Tibial nerve (tissue), 4 donors: ENCODE results near the gene C1QC. TPM values are rescaled to one million over a fixed set of nuclear protein-coding genes. Genes with fewer than 3 reads are reported as not detected.
A peak's percentile ranks its signal among the peaks of the same experiment; 100 is the strongest.

Experiments used
- DNase-seq, 2 donors: peaks; one replicate each; pipeline ENCODE4 v3.0.0-alpha.2; 2019; ENCODE audit warnings: low spot score in 2 of 2
- H3K27ac ChIP-seq, 4 donors: fragments of 200-600 bp; sonication (generic) in 3 of 4; one replicate each; pipeline ENCODE4 v1.5.1; 2017 to 2019; ENCODE audit warnings: mild to moderate bottlenecking in 1 of 4
- H3K27me3 ChIP-seq, 2 donors: fragments of 200-600 bp; sonication (generic) in 1 of 2; one replicate each; pipeline versions ENCODE4 v1.5.1 to v1.6.0; 2017 to 2019
- H3K36me3 ChIP-seq, 3 donors: fragments of 200-600 bp; sonication (generic); one replicate each; pipeline ENCODE4 v1.5.1; 2018 to 2019
- H3K4me1 ChIP-seq, 4 donors: fragments of 200-600 bp; sonication (generic) in 3 of 4; one replicate each; pipeline ENCODE4 v1.5.1; 2017 to 2019
- H3K4me3 ChIP-seq, 4 donors: fragments of 200-600 bp; sonication (generic) in 3 of 4; one replicate each; pipeline ENCODE4 v1.5.1; 2017 to 2019; ENCODE audit warnings: mild to moderate bottlenecking in 1 of 4, moderate library complexity in 1 of 4
- H3K9me3 ChIP-seq, 4 donors: fragments of 200-600 bp; sonication (generic) in 3 of 4; one replicate each; pipeline ENCODE4 v1.5.1; 2017 to 2019
- EP300 ChIP-seq, 2 donors: sonication (generic); formaldehyde crosslinking; IDR thresholded peaks; one replicate each; pipeline ENCODE4 v1.6.1; 2017; ENCODE audit warnings: antibody characterized with exemption in 2 of 2, mild to moderate bottlenecking in 1 of 2
- POLR2A ChIP-seq, 2 donors: fragments of 450-650 bp; IDR thresholded peaks; one replicate each; pipeline ENCODE4 v1.6.1; 2017; ENCODE audit warnings: antibody characterized with exemption in 2 of 2, mild to moderate bottlenecking in 2 of 2, moderate library complexity in 2 of 2
- WGBS, 2 donors: methylation state at CpG; one replicate each; pipeline ENCODE4 v1.1.5; 2018; 5-methylcytosine and 5-hydroxymethylcytosine counted together
- total RNA-seq, 4 donors: library from RNA; depleted of rRNA; stranded (reverse); fragments of >200 nt; gene quantifications; one replicate each; pipeline ENCODE4 v1.1.0, GENCODE V29; 2016
- TF ChIP-seq, protein P1 (sequence below), 5 experiments: fragments of 200-600 bp in 3 of 5; fragments of 450-650 bp in 2 of 5; sonication (generic) in 3 of 5; IDR thresholded peaks; one replicate each; pipeline ENCODE4 v1.5.1; 2016 to 2019; ENCODE audit warnings: antibody characterized with exemption in 5 of 5, mild to moderate bottlenecking in 3 of 5, moderate library complexity in 2 of 5

Gene C1QC
- total RNA-seq, 4 donors from 2014 or later = 130 to 315 (median 188) TPM

DNA sequence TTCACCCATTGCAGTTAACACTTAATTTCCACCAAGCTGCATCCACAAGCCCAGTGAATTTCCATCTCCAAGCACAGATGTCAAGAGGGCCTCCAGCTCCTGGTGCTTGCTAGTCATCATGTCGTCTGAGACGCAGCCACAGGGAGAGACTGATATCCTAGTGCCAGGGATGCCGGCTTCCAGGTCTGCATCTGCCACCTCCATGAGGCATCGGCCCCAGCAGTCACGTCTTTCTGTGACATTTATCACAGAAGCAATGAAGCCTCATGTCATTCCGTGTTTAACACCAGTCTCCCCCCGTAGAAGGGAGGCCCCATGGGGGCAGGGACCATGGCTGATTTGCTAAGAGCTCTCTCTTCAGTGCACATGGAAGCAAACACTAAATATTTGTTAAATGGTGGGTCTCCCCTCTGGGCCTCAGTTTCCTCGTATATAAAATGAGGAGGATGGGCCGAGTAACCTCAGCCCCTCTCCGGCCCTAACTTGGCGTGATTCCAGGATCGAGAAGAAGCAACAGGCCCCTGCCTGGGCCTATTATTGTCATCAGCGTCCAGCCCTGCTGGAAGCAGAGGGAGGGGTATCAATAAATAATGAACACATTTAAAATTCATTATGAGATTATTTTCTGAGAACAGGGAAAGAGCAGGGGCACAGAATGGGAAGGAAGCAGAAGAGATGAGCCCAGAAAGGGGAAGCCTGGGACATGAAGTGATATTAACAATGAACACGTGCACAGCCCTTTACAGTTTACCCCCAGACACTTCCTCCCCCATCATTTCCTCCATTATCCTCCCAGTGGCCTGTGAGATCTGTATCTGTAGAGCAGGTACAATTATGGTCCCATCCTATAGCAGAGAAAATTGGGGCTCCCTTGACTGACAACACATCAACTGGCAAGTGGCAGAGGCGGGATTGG, 8.8 kb downstream of the C1QC start:
- H3K36me3 ChIP-seq = no peaks in the 10 kb centered on the region
- no peaks in the 10 kb centered on the region for H3K4me1 ChIP-seq
- H3K9me3 ChIP-seq = no peaks in the 10 kb centered on the region
- peaks cover 0 to 6% of the 10 kb centered on the region in 2 donors for H3K27me3 ChIP-seq
- no peak for TF ChIP-seq EP300 (IDR thresholded peaks at IDR 0.05)
- TF ChIP-seq POLR2A (IDR thresholded peaks at IDR 0.05) = no peak
- TF ChIP-seq, protein P1, sequence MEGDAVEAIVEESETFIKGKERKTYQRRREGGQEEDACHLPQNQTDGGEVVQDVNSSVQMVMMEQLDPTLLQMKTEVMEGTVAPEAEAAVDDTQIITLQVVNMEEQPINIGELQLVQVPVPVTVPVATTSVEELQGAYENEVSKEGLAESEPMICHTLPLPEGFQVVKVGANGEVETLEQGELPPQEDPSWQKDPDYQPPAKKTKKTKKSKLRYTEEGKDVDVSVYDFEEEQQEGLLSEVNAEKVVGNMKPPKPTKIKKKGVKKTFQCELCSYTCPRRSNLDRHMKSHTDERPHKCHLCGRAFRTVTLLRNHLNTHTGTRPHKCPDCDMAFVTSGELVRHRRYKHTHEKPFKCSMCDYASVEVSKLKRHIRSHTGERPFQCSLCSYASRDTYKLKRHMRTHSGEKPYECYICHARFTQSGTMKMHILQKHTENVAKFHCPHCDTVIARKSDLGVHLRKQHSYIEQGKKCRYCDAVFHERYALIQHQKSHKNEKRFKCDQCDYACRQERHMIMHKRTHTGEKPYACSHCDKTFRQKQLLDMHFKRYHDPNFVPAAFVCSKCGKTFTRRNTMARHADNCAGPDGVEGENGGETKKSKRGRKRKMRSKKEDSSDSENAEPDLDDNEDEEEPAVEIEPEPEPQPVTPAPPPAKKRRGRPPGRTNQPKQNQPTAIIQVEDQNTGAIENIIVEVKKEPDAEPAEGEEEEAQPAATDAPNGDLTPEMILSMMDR (IDR thresholded peaks at IDR 0.05) = no peak
- no peak overlapping the region for H3K27ac ChIP-seq
- DNase-seq = no peak
- WGBS, 2 donors = 48 to 51% methylated on average over 15 of the region's 15 CpGs
- no peak overlapping the region for H3K4me3 ChIP-seq

DNA sequence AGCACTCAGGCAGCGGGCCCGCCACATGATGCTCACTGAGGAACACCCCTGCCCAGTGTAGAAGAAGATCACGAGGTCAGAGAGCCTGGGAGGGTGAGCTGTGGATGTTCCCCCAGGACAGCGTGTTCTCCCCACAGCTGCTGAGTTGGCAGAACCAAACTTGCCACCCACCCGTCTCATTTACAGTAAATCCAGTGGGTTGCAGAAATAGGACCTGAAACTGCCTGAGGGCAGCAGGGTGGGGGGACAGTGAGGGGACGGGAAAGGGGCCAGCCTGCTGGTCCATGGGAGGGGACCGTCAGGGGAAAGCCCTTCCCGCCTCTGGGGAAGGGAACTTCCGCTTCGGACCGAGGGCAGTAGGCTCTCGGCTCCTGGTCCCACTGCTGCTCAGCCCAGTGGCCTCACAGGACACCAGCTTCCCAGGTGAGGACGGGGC, 9.5 kb downstream of the C1QC start, which contains the start of gene C1QB:
TSS of gene C1QB (plus strand) at position 356 of the 436 bp plus-strand sequence. CDS start 6,227 bp downstream, outside the sequence.
- H3K27ac ChIP-seq = no peak within 1 kb of the TSS
- peaks cover 0 to 6% of the 10 kb centered on the region in 2 donors for H3K27me3 ChIP-seq
- TF ChIP-seq POLR2A (IDR thresholded peaks at IDR 0.05) = no peak
- TF ChIP-seq, protein P1 (IDR thresholded peaks at IDR 0.05) = no peak
- TF ChIP-seq EP300 (IDR thresholded peaks at IDR 0.05) = peak in 1 of 2 donors; percentile 76
- no peaks in the 10 kb centered on the region for H3K4me1 ChIP-seq
- peak within 1 kb of the TSS; percentile 4 to 48 (median 10) for H3K4me3 ChIP-seq
- H3K36me3 ChIP-seq = no peaks in the 10 kb centered on the region
- peak in 1 of 2 donors; percentile 61 for DNase-seq
- H3K9me3 ChIP-seq = no peaks in the 10 kb centered on the region
- 56 to 61% methylated on average over 11 to 13 of the region's 13 CpGs for WGBS, 2 donors

DNA sequence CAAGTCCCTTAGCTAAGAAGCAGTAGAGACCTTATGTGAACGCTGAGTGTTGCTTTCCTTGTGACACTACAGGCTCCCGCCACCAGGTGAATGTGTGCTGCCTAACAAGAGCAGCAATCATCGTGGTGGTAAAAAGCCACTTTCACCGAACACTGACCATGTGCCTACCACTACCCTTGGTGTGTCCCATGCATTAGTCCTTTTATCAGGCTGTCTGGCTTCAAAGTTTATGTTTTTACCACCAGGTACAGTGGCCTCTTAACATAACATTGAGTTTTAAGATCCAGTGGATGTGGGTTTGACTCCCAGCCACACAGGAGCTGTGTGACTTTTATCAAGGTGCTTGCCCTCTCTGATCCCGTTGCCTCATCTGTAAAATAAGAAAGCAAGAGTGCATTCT, 11.3 kb downstream of the C1QC start:
- H3K27ac ChIP-seq = no peak overlapping the region
- peak overlapping the region in 3 of 4 donors; percentile 3 to 48 (median 10) for H3K4me3 ChIP-seq
- 46 to 65% methylated on average over 5 of the region's 5 CpGs for WGBS, 2 donors

DNA sequence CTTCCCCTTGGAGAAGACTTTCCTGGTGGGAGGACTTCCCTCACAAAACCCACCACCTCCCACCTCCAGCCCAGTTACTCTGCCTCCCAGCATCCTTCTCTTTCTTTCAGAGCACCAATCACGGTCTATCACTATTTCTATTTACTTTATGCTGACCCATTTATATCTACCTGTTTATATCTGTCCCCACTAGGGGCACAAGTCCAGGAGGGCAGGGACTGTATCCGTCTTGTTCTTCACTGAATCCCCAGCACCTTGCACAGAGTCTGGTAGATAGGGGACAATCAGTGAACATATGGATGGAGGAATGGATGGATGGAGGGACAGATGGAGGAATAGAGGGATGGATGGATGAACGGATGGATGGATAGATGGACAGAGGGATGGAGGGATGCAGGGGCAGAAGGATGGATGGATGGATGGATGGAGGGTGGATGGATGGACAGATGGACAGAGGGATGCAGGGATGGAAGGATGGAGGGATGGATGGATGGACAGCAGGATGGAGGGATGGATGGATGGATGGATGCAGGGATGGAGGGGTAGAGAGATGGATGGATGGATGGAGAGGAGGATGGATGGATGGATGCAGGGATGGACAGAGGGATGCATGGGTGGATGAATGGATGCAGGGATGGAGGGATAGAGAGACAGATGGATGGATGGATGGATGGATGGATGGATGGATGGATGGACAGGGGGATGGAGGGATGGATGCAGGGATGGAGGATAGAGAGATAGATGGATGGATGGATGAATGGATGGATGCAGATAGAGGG, 15.1 kb downstream of the C1QC start:
- no peak for DNase-seq
- Histone ChIP-seq H3K9me3 (no peaks in the 10 kb centered on the region), H3K27me3 (peaks cover 0 to 11% of the 10 kb centered on the region in 2 donors), H3K4me1 (no peaks in the 10 kb centered on the region), H3K36me3 (no peaks in the 10 kb centered on the region), H3K27ac (no peak overlapping the region), H3K4me3 (no peak overlapping the region)
- WGBS, 2 donors = 72 to 74% methylated on average over 3 of the region's 3 CpGs
- TF ChIP-seq EP300 (IDR thresholded peaks at IDR 0.05) (no peak), POLR2A (IDR thresholded peaks at IDR 0.05) (no peak)
- TF ChIP-seq, protein P1 (IDR thresholded peaks at IDR 0.05) = no peak

More for the DNA sequence above, 11.3 kb downstream of the C1QC start:
- TF ChIP-seq POLR2A (IDR thresholded peaks at IDR 0.05) (no peak), EP300 (IDR thresholded peaks at IDR 0.05) (no peak)
- TF ChIP-seq, protein P1 (IDR thresholded peaks at IDR 0.05) = no peak
- Histone ChIP-seq H3K9me3 (no peaks in the 10 kb centered on the region), H3K4me1 (no peaks in the 10 kb centered on the region), H3K36me3 (no peaks in the 10 kb centered on the region), H3K27me3 (peaks cover 0 to 8% of the 10 kb centered on the region in 2 donors)
- no peak for DNase-seq
